ENCODE results near the gene TMEM94.
"Not testable (repeated sequence)": the region's sequence is repeated elsewhere in the genome, so short reads cannot be mapped to it uniquely, and the experiment has no call there.

TMEM94 gene

DNA sequence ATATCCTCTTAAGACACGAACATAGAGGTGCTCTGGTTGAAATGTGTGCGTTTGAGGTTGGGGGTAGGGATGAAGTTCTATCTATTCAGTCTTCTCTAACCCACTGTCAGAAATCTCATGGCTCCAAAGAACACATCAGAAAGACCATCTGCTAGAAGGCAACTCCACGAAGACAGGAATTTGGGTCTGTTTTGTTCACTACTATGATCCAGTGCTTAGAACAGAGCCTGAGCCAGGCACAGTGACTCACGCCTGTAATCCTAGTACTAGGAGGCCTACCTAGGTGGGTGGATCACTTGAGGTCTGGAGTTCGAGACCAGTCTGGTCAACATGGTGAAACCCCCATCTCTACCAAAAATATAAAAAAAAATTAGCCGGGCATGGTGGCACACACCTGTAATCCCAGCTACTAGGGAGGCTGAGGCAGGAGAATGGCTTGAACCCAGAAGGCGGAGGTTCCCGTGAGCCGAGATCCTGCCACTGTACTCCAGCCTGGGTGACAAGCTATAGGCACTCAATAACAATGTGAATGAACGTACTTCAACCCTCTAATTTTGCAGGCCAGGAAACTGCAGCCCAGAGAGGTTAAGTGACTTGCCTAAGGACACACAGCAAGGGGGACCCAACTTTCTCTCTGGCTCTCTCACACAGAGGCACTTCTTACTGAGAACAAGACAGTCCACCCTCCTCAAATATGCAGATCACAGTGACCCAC is 56.6 kb downstream of the TMEM94 start:
- no peak for DNase-seq (ENCODE audit: low read depth)

DNA sequence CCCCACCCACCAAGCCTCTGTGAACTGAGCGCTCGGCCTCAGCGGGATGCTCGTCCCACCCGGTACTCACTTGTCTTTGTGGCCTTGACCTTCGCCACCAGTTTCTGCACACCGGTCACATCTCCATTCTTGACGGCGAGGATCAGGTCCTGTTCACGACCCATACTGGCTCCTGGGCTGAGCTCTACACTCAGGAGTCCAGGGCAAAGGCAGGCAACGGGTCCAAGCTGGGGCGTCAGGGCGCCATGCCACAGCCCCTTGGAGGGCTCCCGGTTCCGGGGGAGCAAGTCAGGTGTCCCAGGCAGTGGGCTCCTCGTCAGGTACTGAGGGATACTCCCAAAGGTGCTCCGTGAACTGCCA is 57.2 kb downstream of the TMEM94 start:
- no peak for DNase-seq (ENCODE audit: low read depth)

DNA sequence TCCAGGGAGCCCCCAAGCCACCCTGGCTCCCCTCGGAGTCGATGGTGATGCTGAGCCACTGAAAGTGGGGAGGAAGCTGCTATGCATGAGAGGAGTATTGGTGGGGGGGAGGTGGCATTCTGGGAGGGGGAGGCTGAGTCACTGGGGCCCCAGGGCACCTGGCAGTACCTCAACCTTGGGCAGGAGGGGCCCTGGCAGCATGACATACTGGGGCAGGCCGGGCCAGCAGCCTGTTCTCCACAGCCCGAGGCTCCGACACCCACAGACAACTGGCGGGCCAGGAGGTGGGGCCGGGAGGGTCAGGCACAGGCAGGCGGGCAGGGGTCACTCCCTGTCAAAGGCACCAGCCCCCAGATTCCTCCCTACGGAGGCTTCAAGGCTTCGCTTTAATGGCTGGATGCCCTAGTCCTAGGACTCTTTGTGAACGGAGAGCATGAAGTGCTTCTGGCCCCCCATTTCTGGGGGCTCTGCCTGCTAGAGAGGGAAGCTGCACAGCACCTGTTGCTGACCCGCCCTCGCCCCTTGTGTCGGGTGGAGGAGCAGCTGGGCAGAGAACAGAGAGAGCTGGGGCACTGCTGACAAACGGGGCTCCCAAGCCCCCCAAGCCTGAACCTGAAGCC is 58.0 kb downstream of the TMEM94 start:
- no peak for DNase-seq (ENCODE audit: low read depth)

DNA sequence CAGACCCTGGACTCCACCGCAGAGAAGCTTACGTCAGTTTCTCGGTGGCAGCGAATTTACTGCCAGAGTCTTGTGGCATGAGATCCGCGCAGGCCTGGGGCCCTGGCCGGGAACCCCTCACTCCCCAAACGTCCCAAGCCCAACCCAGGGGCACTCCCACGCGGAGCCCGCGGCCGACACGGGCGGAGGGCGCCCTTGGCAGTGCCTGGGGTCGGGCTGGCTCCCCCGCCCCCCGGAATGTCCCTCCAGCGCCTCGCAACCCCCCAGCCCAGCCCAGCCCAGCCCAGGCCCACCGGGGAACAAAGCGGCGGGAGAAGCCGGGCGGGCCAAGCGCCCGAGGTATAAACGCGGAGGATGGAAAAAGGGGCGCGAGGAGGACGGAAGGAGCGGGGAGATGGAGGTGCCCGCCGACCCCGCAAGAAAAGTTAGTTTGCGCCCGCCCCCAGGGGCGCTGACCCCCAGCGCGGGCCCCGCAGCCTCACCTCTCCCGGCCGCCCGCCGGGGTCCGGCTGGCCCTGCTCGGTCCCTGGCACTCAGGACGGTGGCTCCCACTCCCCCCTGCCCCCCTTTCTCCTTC is 58.6 kb downstream of the TMEM94 start:
- no peak for DNase-seq (ENCODE audit: low read depth)

DNA sequence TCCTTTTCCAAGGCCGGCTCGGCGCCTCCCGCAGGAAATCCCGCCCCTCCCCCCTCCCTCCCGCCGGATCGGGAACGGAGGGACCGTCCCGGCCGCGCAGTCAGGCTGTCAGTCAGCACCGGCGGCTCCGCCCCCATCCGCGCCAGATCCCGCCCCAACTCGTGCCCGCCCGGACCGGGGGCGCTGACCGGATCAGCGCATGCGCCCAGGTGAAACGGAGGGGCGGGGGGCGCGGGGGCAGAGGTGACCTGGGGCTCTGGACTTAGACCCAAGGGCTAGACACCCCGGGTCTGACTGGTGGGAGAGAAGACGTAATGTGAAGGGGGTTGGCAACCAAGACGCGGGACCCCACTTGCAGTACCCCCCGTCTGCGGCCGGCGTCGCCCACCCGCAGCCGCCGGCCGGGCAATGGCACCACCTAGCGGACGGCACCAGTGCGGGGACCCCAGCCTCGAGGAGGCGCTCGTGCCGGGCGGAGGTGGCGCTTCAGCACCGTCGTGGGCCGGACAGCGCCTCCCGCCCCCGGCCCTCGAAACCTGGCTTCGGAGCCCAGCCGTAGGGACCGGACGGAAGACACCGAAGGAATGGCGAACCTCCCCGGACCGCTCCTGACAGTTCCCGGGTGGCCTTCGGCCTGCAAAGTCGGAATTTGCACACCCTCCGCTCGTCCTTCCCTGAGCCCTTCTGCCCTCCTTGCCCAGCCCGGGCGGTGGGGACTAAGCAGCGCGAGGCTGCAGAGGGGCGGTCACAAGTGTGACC is 59.2 kb downstream of the TMEM94 start, which contains the start of gene CASKIN2:
TSS of gene CASKIN2 (minus strand) at position 42 of the 759 bp plus-strand sequence. CDS start 1,733 bp downstream, outside the sequence.
- DNase-seq (ENCODE audit: low read depth) = peak; percentile 21

DNA sequence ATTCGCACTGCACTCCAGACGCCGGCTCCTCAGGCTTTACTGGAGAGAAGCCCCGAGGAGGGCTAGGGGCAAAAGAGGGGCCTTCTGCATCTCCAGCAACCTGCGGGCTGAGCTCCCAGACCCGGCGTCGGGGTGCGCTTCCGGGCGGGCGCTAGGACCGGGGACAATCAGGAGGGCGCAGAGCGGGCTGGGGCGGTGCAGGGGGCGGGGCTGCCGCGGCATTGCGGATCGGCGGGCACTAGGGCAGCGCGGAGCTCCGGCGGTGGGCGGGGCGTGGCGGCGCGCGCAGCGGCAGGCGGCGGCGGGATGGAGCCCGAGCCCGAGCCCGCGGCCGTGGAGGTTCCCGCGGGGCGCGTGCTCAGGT is 59.8 kb downstream of the TMEM94 start, which contains the start of gene TSEN54:
TSS of gene TSEN54 (plus strand) at position 274 of the 364 bp plus-strand sequence. CDS start at position 307, 33 bp downstream.
- peak; percentile 24 for DNase-seq (ENCODE audit: low read depth)

DNA sequence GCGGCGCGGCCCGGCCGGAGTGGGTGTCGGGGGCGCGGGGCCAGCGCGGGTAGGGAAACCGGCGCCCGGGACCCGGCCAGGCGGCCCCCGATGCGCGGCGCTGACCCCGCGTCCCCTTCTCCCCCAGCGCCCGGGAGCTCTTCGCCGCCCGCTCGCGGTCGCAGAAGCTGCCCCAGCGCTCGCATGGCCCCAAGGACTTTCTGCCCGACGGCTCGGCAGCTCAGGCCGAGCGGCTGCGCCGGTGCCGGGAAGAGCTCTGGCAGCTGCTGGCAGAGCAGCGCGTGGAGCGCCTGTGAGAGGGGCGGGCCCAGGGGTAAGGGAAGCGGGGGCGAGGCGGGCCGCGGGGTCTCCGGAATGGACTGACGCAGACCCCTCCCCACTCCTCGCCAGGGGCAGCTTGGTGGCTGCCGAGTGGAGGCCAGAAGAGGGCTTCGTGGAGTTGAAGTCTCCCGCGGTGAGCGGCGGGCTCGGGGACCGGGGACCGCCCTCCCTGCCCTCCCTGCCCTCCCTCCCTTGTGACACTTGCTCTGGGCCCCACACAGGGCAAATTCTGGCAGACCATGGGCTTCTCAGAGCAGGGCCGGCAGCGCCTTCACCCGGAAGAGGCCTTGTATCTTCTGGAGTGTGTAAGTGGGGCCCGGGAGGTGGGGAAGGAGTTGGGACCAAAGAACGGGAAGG is 60.3 kb downstream of the TMEM94 start:
- no peak for DNase-seq (ENCODE audit: low read depth)

DNA sequence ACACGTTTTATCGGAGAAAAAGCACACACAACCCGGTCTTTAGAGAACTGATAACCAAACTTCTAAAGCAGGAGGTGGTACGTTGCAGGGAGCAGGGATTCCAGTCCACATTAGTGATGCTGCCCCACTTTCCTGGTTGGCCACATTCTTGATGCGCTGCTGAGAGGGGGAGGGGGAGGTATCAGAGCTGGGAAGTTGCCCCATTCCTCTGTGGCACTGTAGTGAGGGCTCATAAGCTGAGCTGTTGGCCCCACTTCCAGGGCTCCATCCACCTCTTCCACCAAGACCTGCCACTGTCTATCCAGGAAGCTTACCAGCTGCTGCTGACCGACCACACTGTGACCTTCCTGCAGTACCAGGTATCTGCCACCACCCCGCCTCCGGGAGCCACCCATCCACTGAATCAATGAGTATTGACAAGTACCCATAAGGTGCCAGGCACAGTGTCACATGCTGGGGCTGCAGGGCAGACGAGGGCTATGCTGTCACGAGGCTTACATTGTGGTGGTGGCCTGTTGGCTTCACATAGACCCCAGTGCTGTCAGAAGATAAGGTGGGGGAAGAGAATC is 60.9 kb downstream of the TMEM94 start:
- DNase-seq (ENCODE audit: low read depth) = no peak

DNA sequence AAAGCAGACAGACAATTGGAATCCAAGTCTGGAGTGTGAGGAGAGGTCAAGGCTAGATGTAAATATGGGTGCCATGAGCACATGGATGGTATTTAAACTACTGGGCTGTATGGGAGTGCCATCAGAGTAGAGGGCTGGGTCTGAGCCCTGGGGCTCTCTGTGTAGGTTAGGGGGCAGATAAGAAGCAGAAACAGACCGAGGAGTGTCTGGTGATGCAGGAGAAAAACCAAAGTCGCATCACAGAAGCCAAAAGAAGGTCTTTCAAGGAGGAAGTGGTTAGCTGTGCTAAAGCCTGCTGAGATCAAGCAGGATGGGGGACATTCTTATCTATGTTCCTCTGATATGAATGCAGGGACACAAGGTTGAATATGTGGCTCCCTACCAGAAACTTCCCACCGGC is 61.8 kb downstream of the TMEM94 start:
- no peak for DNase-seq (ENCODE audit: low read depth)

DNA sequence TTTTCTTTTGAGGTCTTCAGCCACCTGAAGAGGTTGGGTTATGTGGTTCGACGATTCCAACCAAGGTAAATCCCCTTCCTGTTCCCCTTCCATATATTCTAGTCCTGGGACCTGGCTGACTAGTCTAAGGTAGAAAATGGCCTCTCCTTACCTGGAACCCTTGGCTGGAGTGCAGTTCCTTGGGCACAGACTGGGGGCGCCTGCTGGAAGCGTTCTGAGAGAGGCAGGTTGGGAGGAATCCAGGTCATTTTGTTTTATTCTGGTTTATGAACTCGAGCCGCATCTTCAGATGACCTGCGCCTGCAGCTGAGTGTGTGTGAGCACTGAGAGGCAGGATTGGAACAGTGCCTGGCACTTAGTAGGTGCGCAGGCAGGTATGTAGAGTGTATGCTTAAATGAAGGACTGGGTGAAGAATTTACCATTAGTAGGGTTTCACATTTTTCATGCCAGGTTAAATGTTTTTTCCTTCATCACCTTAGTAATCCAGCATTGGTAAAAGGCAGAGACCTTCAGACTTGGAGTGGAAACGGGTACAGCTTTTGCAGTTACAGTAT is 62.6 kb downstream of the TMEM94 start:
- no peak for DNase-seq (ENCODE audit: low read depth)

DNA sequence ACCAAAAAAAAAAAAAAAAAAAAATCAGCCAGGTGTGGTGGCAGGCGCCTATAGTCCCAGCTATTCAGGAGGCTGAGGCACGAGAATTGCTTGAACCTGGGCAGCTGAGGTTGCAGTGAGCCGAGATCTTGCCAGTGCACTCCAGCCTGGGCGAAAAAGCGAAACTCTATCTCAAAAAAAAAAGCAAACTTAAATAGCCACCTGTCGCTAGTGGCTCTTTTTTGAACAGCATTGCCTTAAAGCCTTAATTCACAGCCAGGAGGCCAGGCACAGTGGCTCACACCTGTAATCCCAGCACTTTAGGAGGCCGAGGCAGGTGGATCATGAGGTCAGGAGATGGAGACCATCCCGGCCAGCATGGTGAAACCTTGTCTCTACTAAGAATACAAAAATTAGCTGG is 64.0 kb downstream of the TMEM94 start:
- not testable (repeated sequence) for DNase-seq (ENCODE audit: low read depth)

DNA sequence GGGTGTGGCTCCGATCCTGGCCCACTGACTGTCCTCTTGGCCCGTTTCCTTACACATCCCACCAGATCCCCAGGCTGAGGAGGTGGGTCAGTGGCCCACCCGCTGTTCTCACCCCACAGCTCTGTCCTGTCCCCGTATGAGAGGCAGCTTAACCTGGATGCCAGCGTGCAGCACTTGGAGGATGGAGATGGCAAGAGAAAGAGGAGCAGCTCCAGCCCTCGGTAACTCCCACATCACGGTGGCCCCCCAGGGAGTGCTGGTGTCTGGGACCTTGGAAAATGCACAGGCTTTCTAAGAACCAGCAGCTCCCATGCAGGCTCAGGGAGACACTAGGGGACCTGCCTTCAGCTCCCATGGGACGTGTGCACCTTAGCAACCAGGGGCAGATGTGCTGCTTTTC is 64.9 kb downstream of the TMEM94 start:
- no peak for DNase-seq (ENCODE audit: low read depth)

DNA sequence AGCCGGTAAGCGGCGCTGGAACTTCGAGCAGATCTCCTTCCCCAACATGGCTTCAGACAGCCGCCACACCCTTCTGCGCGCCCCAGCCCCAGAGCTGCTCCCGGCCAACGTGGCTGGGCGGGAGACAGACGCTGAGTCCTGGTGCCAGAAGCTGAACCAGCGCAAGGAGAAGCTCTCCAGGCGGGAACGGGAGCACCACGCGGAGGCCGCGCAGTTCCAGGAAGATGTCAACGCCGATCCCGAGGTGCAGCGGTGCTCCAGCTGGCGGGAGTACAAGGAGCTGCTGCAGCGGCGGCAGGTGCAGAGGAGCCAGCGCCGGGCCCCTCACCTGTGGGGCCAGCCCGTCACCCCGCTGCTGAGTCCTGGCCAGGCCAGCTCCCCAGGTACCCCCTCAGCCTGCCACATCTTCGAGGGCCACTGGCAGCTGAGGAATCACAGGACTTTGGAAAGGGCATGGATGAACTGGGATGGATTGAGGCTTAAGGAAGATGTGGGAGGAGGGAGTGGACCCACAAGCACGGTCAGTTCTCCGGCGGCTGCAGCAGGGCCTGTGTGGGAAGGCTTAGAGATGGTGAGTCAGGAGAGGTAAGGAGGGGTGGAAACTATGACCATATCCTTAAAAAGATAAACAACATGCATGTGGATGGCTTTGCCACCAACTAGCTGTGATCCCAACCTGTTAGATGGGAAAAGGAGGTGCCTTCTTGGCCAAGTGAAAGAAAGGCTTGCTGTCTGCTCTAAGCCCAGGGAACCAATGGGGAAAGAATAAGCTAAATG is 65.7 kb downstream of the TMEM94 start:
- no peak for DNase-seq (ENCODE audit: low read depth)

DNA sequence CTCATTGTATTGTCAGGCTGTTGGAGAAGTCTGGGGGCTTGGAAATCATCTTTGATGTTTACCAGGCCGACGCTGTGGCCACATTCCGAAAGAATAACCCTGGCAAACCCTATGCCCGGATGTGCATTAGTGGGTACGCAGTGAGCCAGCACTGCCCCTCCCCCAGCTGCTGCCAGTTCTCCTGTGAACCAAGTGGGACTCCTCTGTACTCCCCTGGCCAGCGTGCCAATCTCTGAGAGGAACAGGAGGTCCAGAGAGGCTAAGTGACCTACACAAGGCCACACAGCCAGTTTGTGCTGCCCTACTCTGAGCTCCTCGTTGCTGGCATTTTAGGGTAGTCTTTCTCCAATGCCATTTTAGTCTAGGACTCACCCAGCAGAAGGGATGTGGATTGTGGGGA is 67.2 kb downstream of the TMEM94 start:
- no peak for DNase-seq (ENCODE audit: low read depth)

DNA sequence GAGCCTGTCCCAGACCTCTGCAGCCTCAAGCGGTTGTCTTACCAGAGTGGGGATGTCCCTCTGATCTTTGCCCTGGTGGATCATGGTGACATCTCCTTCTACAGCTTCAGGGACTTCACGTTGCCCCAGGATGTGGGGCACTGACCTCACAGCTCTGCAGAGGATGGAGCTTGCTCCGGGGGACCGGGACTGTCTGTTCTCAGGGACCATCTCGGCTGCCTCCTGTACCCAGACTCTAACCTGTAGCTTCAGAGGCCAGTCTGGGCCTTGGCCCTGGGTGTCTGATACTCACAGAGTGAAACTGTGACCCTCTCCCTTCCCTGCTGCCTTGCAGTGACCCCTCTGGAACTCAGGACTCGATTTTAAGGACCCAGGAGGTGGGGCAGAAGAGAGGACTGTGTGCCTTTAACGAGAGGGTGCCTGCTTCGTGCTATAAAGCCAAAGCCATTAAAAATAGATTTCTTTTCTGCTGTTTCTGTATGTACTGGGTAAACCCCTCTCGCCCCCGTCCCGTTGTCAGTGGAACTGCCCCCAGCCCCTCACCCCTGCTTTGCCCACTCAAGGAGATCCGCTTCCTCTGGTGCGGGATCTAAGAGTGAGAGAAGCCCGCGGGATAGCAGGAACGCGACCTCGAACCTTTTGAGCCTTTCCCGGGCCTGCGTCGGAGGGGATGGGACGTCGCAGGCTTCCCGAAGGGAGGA is 68.0 kb downstream of the TMEM94 start:
- no peak for DNase-seq (ENCODE audit: low read depth)

DNA sequence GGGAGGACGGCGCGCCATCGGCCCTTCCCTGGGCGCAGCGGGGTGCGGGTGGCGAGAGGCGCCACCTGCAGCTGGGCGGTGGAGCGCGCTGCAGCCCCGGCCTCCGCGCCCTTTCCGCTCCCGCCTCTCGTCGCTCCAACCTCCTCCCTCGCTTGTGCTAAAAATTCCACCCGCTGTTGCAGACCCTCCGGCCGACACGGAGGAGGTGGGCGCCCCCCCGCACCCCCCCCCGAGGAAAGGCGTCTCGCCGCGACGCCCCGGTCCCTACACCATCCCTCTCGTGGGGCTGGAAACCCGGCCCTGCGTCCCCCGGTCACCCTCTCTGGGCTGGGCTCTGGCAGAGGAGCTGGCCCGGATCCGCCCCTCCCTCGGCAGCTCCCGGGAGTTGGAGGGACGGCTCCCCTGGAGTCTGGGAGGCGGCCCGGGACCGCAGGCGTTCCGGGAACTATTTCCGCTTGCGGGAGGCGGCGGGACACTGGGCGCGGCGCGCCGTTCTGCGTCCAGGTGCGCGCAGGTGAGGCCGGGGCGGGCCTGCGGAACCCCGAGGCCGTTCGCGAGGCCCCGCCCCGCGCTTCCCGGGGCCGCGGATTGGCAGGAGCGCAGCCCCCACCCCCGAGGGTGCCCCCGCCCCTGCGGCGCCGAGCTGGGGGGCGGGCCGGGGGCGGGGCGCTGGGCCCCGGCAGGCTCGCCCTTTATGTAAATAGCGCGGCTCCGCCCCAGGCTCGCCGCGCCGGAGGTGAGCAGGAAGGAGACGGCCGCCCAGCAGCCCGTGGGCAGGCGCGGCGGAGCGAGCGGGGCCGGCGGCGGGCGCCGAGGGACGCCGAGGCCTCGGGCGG is 68.8 kb downstream of the TMEM94 start, which contains the start of gene LLGL2:
TSS of gene LLGL2 (plus strand) at position 728 of the 836 bp plus-strand sequence. CDS start 17,730 bp downstream, outside the sequence.
- no peak for DNase-seq (ENCODE audit: low read depth)

DNA sequence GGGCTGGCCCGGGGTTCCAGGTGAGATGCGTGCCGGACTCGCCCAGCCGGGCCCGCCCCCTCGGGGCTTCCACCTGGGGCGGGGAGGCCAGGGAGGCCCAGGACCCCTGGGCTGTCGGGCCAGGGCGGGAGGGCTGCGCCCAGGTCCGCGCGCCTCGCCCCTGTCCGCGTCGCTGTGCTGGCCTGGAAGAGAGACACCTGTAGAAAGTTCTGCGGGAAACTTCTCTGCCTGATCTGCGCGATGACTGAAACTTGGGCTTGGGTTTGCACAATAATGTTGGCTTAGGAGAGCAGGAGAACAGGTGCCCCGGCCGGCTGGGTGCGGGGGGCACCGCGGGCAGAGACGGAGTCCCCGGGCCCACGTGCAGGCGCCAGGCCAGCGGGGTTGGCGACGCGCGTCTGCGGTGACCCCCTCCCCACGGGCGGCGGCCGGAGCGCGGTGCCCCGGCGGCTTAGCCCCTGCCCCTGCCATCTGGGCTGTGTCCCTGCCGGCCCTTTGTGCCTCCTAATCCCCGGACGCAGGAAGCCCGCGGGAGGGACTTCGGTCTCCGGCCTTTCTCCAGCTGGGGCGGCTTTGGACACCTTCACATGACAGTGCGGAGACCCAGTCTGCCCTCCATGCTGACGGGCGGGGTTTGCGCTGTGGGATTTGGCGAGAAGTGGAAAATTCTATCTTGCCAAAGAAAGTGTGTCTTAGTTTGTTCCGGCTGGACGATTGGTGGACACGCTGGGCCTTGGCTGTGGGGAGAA is 69.5 kb downstream of the TMEM94 start:
- no peak for DNase-seq (ENCODE audit: low read depth)
